ENCODE data around the gene CLEC7A.

The CLEC7A gene

GRCh38 chr12:10160617-10161385 is 30.8 kb upstream of the CLEC7A start:
- H3K9ac ChIP-seq (ENCODE audit: low read depth, low read length) = no peak overlapping the region
- no peaks in the 10 kb centered on the region for H3K9me3 ChIP-seq (ENCODE audit: insufficient read depth, low read depth, low read length)
- no peaks in the 10 kb centered on the region for H3K27me3 ChIP-seq (ENCODE audit: insufficient read depth, low read length)
- no peak overlapping the region for H3K27ac ChIP-seq (ENCODE audit: low read depth, low read length)
- WGBS = 91% methylated on average over 7 of the region's 7 CpGs
- no peaks in the 10 kb centered on the region for H3K36me3 ChIP-seq (ENCODE audit: insufficient read depth, low read length)
- H3K4me1 ChIP-seq (ENCODE audit: insufficient read depth, low read length) = no peaks in the 10 kb centered on the region
- no peak overlapping the region for H3K4me3 ChIP-seq (ENCODE audit: low read length)

- H3K9ac ChIP-seq (ENCODE audit: low read depth, low read length) = no peak overlapping the region
- H3K4me3 ChIP-seq (ENCODE audit: low read length) = no peak overlapping the region
- no peak overlapping the region for H3K27ac ChIP-seq (ENCODE audit: low read depth, low read length)
- no peaks in the 10 kb centered on the region for H3K9me3 ChIP-seq (ENCODE audit: insufficient read depth, low read depth, low read length)
- H3K4me1 ChIP-seq (ENCODE audit: insufficient read depth, low read length) = no peaks in the 10 kb centered on the region
- no peaks in the 10 kb centered on the region for H3K36me3 ChIP-seq (ENCODE audit: insufficient read depth, low read length)
- no peaks in the 10 kb centered on the region for H3K27me3 ChIP-seq (ENCODE audit: insufficient read depth, low read length)
- 67% methylated on average over 3 of the region's 3 CpGs for WGBS
Measured at GRCh38 chr12:10159280-10159679, 29.3 kb upstream of the CLEC7A start.

- no peaks in the 10 kb centered on the region for H3K27me3 ChIP-seq (ENCODE audit: insufficient read depth, low read length)
- H3K4me1 ChIP-seq (ENCODE audit: insufficient read depth, low read length) = 0 out of 2 replicates have a peak, but pooled peaks cover 3% of the 10 kb centered on the region
- no peak overlapping the region for H3K9ac ChIP-seq (ENCODE audit: low read depth, low read length)
- no peak overlapping the region for H3K4me3 ChIP-seq (ENCODE audit: low read length)
- WGBS = no CpG with 5 or more reads among the region's 2 CpGs
- H3K36me3 ChIP-seq (ENCODE audit: insufficient read depth, low read length) = no peaks in the 10 kb centered on the region
- no peaks in the 10 kb centered on the region for H3K9me3 ChIP-seq (ENCODE audit: insufficient read depth, low read depth, low read length)
- no peak overlapping the region for H3K27ac ChIP-seq (ENCODE audit: low read depth, low read length)
Measured at GRCh38 chr12:10158406-10158805, 28.4 kb upstream of the CLEC7A start.

GRCh38 chr12:10155966-10156365 is 26.0 kb upstream of the CLEC7A start:
- Histone ChIP-seq H3K9ac (ENCODE audit: low read depth, low read length) (no peak overlapping the region), H3K4me1 (ENCODE audit: insufficient read depth, low read length) (0 out of 2 replicates have a peak, but pooled peaks cover 3% of the 10 kb centered on the region), H3K9me3 (ENCODE audit: insufficient read depth, low read depth, low read length) (no peaks in the 10 kb centered on the region), H3K27ac (ENCODE audit: low read depth, low read length) (no peak overlapping the region), H3K36me3 (ENCODE audit: insufficient read depth, low read length) (no peaks in the 10 kb centered on the region), H3K27me3 (ENCODE audit: insufficient read depth, low read length) (no peaks in the 10 kb centered on the region), H3K4me3 (ENCODE audit: low read length) (no peak overlapping the region)
- WGBS = 95% methylated on average over 2 of the region's 3 CpGs

GRCh38 chr12:10154145-10154496 is 24.1 kb upstream of the CLEC7A start:
- Histone ChIP-seq H3K27ac (ENCODE audit: low read depth, low read length) (no peak overlapping the region), H3K9ac (ENCODE audit: low read depth, low read length) (peak overlapping the region; percentile 74), H3K4me3 (ENCODE audit: low read length) (peak overlapping the region; percentile 60), H3K9me3 (ENCODE audit: insufficient read depth, low read depth, low read length) (no peaks in the 10 kb centered on the region), H3K4me1 (ENCODE audit: insufficient read depth, low read length) (0 out of 2 replicates have a peak, but pooled peaks cover 3% of the 10 kb centered on the region), H3K36me3 (ENCODE audit: insufficient read depth, low read length) (no peaks in the 10 kb centered on the region), H3K27me3 (ENCODE audit: insufficient read depth, low read length) (no peaks in the 10 kb centered on the region)
- 55% methylated on average over 5 of the region's 6 CpGs for WGBS

GRCh38 chr12:10153271-10154144 is 23.5 kb upstream of the CLEC7A start:
- WGBS = 3% methylated on average over 43 of the region's 46 CpGs
- Histone ChIP-seq H3K27me3 (ENCODE audit: insufficient read depth, low read length) (no peaks in the 10 kb centered on the region), H3K9me3 (ENCODE audit: insufficient read depth, low read depth, low read length) (no peaks in the 10 kb centered on the region), H3K36me3 (ENCODE audit: insufficient read depth, low read length) (no peaks in the 10 kb centered on the region), H3K9ac (ENCODE audit: low read depth, low read length) (peak overlapping the region; percentile 74), H3K4me1 (ENCODE audit: insufficient read depth, low read length) (0 out of 2 replicates have a peak, but pooled peaks cover 3% of the 10 kb centered on the region), H3K4me3 (ENCODE audit: low read length) (peak overlapping the region; percentile 60), H3K27ac (ENCODE audit: low read depth, low read length) (peak overlapping the region; percentile 17; the same call in 1 of the 2 replicates)

- H3K27ac ChIP-seq (ENCODE audit: low read depth, low read length) = no peak overlapping the region
- no peak overlapping the region for H3K4me3 ChIP-seq (ENCODE audit: low read length)
- 66% methylated on average over 2 of the region's 2 CpGs for WGBS
- no peaks in the 10 kb centered on the region for H3K36me3 ChIP-seq (ENCODE audit: insufficient read depth, low read length)
- no peaks in the 10 kb centered on the region for H3K27me3 ChIP-seq (ENCODE audit: insufficient read depth, low read length)
- H3K9me3 ChIP-seq (ENCODE audit: insufficient read depth, low read depth, low read length) = no peaks in the 10 kb centered on the region
- 0 out of 2 replicates have a peak, but pooled peaks cover 3% of the 10 kb centered on the region for H3K4me1 ChIP-seq (ENCODE audit: insufficient read depth, low read length)
- H3K9ac ChIP-seq (ENCODE audit: low read depth, low read length) = no peak overlapping the region
Measured at GRCh38 chr12:10151621-10152020, 21.6 kb upstream of the CLEC7A start.

GRCh38 chr12:10147714-10148403 is 17.9 kb upstream of the CLEC7A start:
- 95% methylated on average over 3 of the region's 5 CpGs for WGBS
- Histone ChIP-seq H3K9ac (ENCODE audit: low read depth, low read length) (no peak overlapping the region), H3K27me3 (ENCODE audit: insufficient read depth, low read length) (no peaks in the 10 kb centered on the region), H3K27ac (ENCODE audit: low read depth, low read length) (no peak overlapping the region), H3K9me3 (ENCODE audit: insufficient read depth, low read depth, low read length) (no peaks in the 10 kb centered on the region), H3K36me3 (ENCODE audit: insufficient read depth, low read length) (no peaks in the 10 kb centered on the region), H3K4me1 (ENCODE audit: insufficient read depth, low read length) (no peaks in the 10 kb centered on the region), H3K4me3 (ENCODE audit: low read length) (no peak overlapping the region)

GRCh38 chr12:10142976-10143589 is 13.1 kb upstream of the CLEC7A start:
- Histone ChIP-seq H3K9me3 (ENCODE audit: insufficient read depth, low read depth, low read length) (no peaks in the 10 kb centered on the region), H3K4me3 (ENCODE audit: low read length) (no peak overlapping the region), H3K27me3 (ENCODE audit: insufficient read depth, low read length) (no peaks in the 10 kb centered on the region), H3K4me1 (ENCODE audit: insufficient read depth, low read length) (no peaks in the 10 kb centered on the region), H3K36me3 (ENCODE audit: insufficient read depth, low read length) (no peaks in the 10 kb centered on the region), H3K9ac (ENCODE audit: low read depth, low read length) (no peak overlapping the region), H3K27ac (ENCODE audit: low read depth, low read length) (no peak overlapping the region)
- WGBS = 0% methylated on average over 1 of the region's 1 CpG

- no peak overlapping the region for H3K9ac ChIP-seq (ENCODE audit: low read depth, low read length)
- no peak overlapping the region for H3K27ac ChIP-seq (ENCODE audit: low read depth, low read length)
- no peak overlapping the region for H3K4me3 ChIP-seq (ENCODE audit: low read length)
- 0 out of 2 replicates have a peak, but pooled peaks cover 4% of the 10 kb centered on the region for H3K4me1 ChIP-seq (ENCODE audit: insufficient read depth, low read length)
- H3K36me3 ChIP-seq (ENCODE audit: insufficient read depth, low read length) = no peaks in the 10 kb centered on the region
- H3K9me3 ChIP-seq (ENCODE audit: insufficient read depth, low read depth, low read length) = no peaks in the 10 kb centered on the region
- H3K27me3 ChIP-seq (ENCODE audit: insufficient read depth, low read length) = no peaks in the 10 kb centered on the region
- WGBS = 13% methylated on average over 2 of the region's 2 CpGs
Measured at GRCh38 chr12:10140001-10140400, 10.0 kb upstream of the CLEC7A start.

All from HUES64 (cell line).